ENCODE data around the gene CALD1.
A peak's percentile ranks its signal among the peaks of the same experiment; 100 is the strongest.

Gene CALD1

GRCh38 chr7:134870156-134870555 lies 90.7 kb downstream of the CALD1 start:
- DNase-seq: no peak

- DNase-seq: no peak
These were observed 91.3 kb downstream of the CALD1 start for GRCh38 chr7:134870781-134871180.

GRCh38 chr7:134873253-134873652 lies 93.8 kb downstream of the CALD1 start:
- no peak for DNase-seq

- DNase-seq: no peak
These were observed 95.0 kb downstream of the CALD1 start for GRCh38 chr7:134874407-134874806.

GRCh38 chr7:134875867-134876266 lies 96.4 kb downstream of the CALD1 start:
- no peak for DNase-seq

- peak in 1 of 5 experiments; percentile 9 for DNase-seq
These were observed 99.4 kb downstream of the CALD1 start for GRCh38 chr7:134878746-134879357.

- no peak for DNase-seq
These were observed 100.5 kb downstream of the CALD1 start for GRCh38 chr7:134879815-134880475.

- no peak for DNase-seq
These were observed 103.0 kb downstream of the CALD1 start for GRCh38 chr7:134882481-134882880.

- no peak for DNase-seq
These were observed 106.5 kb downstream of the CALD1 start for GRCh38 chr7:134885967-134886352.

- DNase-seq: peak in 1 of 5 experiments; percentile 61
These were observed 107.1 kb downstream of the CALD1 start for GRCh38 chr7:134886353-134887057.

GRCh38 chr7:134887523-134887922 lies 108.1 kb downstream of the CALD1 start:
- DNase-seq: no peak

GRCh38 chr7:134888141-134888740 lies 108.8 kb downstream of the CALD1 start:
- DNase-seq: no peak

GRCh38 chr7:134890246-134891240 lies 111.1 kb downstream of the CALD1 start:
- no peak for DNase-seq

GRCh38 chr7:134891262-134891695 lies 111.8 kb downstream of the CALD1 start:
- no peak for DNase-seq

GRCh38 chr7:134891696-134892678 lies 112.6 kb downstream of the CALD1 start:
- DNase-seq: no peak

GRCh38 chr7:134892963-134893362 lies 113.5 kb downstream of the CALD1 start:
- no peak for DNase-seq

- no peak for DNase-seq
These were observed 114.5 kb downstream of the CALD1 start for GRCh38 chr7:134893920-134894319.

GRCh38 chr7:134894928-134895327 lies 115.5 kb downstream of the CALD1 start:
- no peak for DNase-seq

GRCh38 chr7:134896073-134896472 lies 116.6 kb downstream of the CALD1 start:
- no peak for DNase-seq

- DNase-seq: no peak
These were observed 118.5 kb downstream of the CALD1 start for GRCh38 chr7:134897936-134898335.

GRCh38 chr7:134899729-134900128 lies 120.3 kb downstream of the CALD1 start:
- no peak for DNase-seq
